ENCODE results near the gene ITPRID2. TPM values are rescaled to one million over a fixed set of nuclear protein-coding genes. Genes with fewer than 3 reads are reported as not detected.
A peak's percentile ranks its signal among the peaks of the same experiment; 100 is the strongest.

The ITPRID2 gene
- total RNA-seq = 80.8 TPM
- long read RNA-seq, full-length matches to known transcripts = 20 of 58 reads
- long read RNA-seq, partial matches to known transcripts = 15 of 58 reads
- long read RNA-seq, other reads (novel, unspliced or antisense) = 23 of 58 reads

- DNase-seq (ENCODE audit: low spot score) = peak; percentile 91
- intact Hi-C loops (cut with DNase I) = loop anchor here (5.0 kb wide), 1 partner anchor 171 kb away; no protein-coding TSS in a partner anchor
Observed at GRCh38 chr2:181891258-181891965, at the start of gene ITPRID2. Gene ITPRID2, plus strand, starts transcription at chr2:181891730. Its CDS starts 337 bp downstream, at chr2:181892067.

DNA sequence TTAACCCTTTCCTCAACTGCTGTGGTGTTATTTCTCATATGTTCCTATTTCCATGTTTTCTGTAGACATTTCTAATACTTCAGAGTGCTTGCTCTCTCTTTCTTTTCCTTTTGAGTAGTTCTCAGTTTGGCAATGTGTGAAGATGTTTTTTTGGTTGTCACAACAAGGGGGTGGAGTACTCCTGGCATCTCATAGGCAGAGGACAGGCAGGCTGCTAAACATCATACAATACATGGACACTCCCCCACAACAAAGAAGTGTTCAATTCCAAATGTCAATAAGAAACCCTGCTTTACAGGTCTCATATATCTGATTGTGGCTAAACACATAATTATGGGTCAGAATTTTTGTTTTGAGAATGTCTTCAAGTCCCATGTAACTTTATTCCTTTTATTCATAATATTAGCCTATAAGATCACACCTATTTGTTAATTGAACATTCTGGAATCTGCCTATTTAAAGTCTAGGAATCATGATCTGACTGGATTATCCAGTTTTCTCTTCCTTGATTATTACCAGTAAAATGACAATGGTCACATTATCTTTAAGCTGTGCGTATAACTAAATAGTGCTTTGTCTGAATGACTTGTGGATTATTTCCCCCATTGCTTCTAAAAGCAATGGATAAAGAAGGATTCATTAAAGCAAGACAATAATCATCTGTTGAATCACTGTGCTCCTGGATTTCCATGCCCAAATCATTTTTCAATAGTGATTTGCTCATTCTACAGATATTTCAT is 46.8 kb upstream of the ITPRID2 start:
- intact Hi-C loops (cut with DNase I) = no loop called here

GRCh38 chr2:181846399-181847197 is 44.9 kb upstream of the ITPRID2 start:
- intact Hi-C loops (cut with DNase I) = no loop called here
- DNase-seq (ENCODE audit: low spot score) = no peak

More for the DNA sequence above, 46.8 kb upstream of the ITPRID2 start:
- no peak for DNase-seq (ENCODE audit: low spot score)

GRCh38 chr2:181847198-181847556 is 44.4 kb upstream of the ITPRID2 start:
- no peak for DNase-seq (ENCODE audit: low spot score)
- intact Hi-C loops (cut with DNase I) = no loop called here

GRCh38 chr2:181847702-181848101 is 43.8 kb upstream of the ITPRID2 start:
- no peak for DNase-seq (ENCODE audit: low spot score)
- intact Hi-C loops (cut with DNase I) = no loop called here

GRCh38 chr2:181848261-181848886 is 43.2 kb upstream of the ITPRID2 start:
- no peak for DNase-seq (ENCODE audit: low spot score)
- intact Hi-C loops (cut with DNase I) = no loop called here

DNA sequence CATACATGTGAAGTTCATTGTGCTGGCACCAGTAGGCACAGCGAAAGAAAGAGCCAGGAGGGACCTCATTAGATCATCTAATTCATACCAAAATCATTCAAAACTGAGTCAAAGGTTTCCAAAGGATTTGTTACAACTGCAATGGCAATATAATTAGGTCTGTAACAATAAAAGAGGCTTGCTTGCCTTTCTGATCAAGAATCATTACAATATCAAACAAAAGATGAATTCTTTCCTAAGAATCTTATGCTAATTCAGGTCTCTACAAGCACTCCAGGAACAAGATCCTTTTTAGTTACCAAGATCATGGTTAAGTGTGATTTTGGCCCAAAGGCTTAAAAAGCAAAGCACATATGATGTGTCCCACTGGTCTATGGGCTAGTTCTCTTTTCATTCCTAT is 41.9 kb upstream of the ITPRID2 start:
- intact Hi-C loops (cut with DNase I) = no loop called here
- DNase-seq (ENCODE audit: low spot score) = no peak

DNA sequence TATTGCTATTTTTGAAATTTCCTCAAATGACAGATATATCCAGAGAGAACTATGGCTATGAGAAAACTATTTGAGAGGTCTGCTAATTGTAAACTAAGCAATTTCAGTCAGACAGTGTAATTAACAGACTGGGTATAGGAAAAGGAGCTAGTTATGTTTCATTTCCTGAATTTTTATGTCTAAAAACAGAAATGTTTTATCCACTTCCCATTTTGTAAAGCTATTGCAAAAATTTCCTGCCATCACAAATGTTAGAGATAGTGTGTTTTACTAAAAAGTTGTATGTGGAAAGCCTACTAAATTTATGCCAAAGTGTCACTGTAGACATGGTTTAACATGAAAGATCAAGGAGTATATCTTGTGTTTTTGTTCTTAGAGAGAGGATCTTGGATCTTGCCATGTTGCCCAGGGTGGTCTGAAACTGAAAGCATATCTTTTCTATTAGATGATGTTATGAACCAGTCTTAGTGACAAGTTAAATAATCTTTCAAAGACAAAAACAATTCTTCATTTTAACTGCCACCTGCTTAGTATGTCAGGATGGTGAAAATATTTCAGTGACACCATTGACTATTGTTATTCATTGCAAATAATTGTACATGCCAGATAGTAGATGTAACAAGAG is 40.5 kb upstream of the ITPRID2 start:
- DNase-seq (ENCODE audit: low spot score) = no peak
- intact Hi-C loops (cut with DNase I) = no loop called here

DNA sequence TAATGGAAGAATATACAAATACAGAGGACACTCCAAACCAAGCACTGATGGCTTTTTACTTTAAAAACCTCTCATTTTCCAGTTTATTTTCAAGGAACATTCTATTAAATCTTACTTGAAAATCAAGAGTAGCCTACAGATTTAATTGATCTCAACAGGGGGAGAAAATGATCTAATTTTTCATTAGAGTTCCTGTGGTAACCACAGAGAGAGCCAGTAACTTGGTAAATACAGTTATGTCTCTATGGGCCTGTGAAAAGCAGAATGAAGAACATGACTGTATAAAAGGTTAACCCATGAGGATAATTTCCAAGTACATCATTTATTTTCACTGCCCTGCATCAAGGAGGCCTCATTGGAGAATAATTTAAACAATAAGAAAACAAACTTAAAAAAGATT is 39.8 kb upstream of the ITPRID2 start:
- DNase-seq (ENCODE audit: low spot score) = no peak
- intact Hi-C loops (cut with DNase I) = no loop called here

DNA sequence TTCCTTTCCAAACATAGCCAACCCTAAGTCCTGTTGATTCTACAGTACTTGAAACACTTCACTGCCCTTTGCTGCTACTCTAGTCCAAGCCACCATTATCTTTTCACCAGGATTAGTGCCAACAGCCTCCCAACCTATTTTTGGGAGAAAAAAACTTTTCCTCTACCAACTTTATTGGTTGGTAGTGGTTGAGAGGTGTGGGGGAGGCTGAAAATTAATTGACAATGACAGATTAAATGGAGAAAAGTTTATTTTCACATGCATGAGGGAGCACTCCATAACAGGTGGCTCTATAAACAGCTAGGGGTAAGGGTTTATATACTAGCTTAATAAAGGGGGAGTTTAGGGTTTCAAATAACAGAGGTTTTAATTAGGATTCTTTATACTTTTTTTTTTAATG is 37.8 kb upstream of the ITPRID2 start:
- no peak for DNase-seq (ENCODE audit: low spot score)
- intact Hi-C loops (cut with DNase I) = no loop called here

DNA sequence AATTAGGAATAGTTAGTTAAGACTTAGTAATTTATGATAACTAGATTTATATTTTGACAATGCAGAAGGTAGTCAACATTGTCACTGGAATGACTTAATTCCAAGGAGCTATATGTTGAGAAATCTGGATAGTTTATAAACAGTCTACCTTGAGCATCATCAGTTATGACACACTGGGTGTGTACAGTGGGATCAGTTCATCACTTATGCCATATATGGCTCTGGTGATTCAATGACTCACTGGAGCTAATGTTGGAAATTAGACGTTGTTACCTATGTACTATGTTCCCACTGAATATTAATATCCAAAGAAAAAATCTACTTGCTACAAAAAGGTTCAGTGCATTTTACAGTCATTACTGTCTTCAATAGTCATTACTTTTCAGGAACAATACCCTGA is 34.0 kb upstream of the ITPRID2 start:
- no peak for DNase-seq (ENCODE audit: low spot score)
- intact Hi-C loops (cut with DNase I) = no loop called here

DNA sequence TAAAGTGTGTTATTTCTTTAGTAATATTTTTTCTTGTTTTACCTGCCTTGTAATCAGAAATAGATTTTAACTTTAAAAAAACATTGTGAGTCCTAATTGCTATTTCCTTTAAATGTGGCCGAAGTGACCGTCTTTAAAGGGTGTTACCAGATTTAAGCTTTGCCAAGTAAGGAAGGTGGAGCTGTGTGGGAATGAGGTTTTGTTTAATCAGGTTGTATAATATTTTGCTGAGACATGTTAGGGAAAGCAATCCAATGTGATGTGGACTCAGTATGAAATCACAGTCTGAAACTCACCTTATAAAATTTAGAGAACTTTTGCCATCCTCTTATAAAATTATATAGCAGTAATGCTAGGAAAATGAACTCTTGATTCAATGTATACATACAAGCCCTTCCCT is 32.9 kb upstream of the ITPRID2 start:
- no peak for DNase-seq (ENCODE audit: low spot score)
- intact Hi-C loops (cut with DNase I) = no loop called here

DNA sequence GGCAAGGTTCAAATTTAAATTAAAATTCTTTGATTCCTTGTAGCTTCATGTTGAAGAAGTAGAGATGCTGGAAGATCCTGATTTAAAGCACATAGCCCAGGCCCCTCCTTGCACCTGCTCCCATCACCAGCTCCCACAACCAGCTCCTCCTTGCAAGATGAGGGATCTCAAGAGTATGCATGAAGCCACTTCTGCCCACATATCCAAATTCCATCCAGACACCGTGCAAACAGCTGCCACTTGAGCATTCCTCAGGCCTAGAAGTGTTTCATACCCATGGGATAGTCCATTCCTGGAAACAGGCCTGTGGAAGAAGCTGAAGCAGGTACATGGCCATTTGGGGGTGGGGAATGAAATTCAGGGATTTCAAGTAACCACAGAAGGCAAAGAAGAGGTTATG is 32.4 kb upstream of the ITPRID2 start:
- DNase-seq (ENCODE audit: low spot score) = no peak
- intact Hi-C loops (cut with DNase I) = no loop called here

DNA sequence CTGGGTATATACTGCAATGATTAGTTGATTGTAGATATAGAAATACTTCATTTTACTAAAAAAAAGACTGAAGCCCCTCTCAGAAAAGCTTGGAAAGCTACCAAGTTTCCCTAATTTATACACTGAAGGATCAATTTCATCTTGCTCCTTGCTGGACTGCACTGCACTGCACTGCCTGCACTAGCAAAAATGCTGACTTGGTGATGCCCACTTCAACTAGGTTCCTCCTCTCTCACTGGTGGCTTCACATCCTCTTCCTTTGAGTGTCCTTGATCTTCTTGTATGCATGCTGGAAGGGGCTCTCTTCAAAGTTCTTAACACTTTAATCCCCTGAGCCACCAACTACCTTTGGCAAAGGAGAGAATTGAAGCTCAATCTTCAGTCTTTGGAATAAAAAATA is 31.7 kb upstream of the ITPRID2 start:
- no peak for DNase-seq (ENCODE audit: low spot score)
- intact Hi-C loops (cut with DNase I) = no loop called here

DNA sequence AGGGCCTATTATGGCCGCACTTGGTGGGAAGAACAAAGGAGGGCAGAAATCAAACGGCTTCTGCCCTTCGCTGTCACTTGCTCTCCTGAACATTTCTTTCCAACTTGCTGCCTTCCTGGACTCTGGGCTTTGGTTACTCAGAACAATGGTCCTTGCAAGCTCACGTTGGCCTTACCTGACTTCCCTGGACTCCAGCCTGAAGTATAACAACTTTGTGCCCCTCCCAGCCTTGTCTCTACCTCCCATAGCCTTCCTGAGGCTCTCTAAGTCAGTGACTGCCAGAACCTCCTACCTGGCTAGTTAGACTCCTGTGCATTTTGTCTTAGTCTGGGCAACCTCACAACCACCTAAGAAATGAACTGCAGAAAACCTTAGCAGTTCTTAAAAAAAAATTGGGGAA is 30.2 kb upstream of the ITPRID2 start:
- intact Hi-C loops (cut with DNase I) = no loop called here
- DNase-seq (ENCODE audit: low spot score) = no peak

DNA sequence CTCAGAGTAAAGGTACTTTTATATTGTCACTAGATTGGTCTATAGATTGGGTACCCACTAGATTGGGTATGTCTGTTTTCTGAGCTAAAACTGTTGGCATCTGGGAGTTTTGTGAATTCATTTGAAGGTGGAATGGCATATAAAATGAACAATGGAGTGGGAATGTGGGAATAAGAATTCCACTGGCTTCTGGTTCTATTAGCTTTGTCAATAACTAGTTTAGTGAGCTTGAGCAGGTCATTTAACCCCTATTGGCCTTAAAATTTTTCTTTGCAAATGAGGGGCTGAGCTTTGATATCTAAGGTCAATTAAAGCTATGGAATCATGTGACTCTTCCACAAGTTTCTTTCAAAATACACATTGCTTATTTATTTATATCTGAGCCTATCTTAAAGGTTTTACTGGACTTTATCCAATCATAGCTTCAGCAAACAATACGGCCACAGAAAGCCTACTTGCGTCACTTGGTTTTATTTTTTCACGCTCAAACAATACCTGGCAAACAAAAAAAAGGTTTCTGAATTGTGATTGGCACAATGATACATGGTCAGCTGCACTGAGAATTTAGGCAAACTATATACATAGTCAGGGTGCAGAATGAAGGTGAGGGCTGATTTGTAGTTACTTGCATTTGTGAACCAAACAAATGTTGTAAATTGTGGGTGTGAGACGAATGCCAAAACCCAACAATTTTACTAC is 28.8 kb upstream of the ITPRID2 start:
- DNase-seq (ENCODE audit: low spot score) = no peak
- intact Hi-C loops (cut with DNase I) = no loop called here

GRCh38 chr2:181872178-181872577 is 19.4 kb upstream of the ITPRID2 start:
- intact Hi-C loops (cut with DNase I) = no loop called here
- DNase-seq (ENCODE audit: low spot score) = no peak

GRCh38 chr2:181876614-181877063 is 14.9 kb upstream of the ITPRID2 start:
- intact Hi-C loops (cut with DNase I) = no loop called here
- no peak for DNase-seq (ENCODE audit: low spot score)

DNA sequence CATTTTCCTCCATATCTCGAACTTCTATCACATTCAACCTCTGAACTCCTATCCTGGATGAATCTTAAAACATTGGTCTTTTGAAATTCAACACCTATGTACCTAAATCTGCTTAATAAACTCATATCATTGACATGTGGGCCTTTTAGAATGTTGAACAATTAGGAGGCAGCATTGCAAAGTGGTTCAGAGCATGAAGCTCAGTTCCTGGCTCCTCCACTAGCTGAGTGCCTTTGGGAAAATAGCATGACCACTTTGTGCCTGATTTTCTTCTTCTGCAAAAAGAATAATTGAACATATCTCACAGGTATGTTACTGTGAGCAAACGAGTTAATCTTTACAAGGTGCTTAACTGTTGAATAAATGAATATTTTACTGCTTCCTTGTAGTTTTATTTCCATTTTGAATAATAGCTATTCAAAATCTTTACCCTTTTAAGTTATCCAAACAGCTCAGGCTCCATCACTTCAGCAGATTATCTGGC is 14.3 kb upstream of the ITPRID2 start:
- DNase-seq (ENCODE audit: low spot score) = no peak
- intact Hi-C loops (cut with DNase I) = no loop called here
